ENCODE measurements around the gene PTOV1.
"Not testable (repeated sequence)": the region's sequence is repeated elsewhere in the genome, so short reads cannot be mapped to it uniquely, and the experiment has no call there.

DNA sequence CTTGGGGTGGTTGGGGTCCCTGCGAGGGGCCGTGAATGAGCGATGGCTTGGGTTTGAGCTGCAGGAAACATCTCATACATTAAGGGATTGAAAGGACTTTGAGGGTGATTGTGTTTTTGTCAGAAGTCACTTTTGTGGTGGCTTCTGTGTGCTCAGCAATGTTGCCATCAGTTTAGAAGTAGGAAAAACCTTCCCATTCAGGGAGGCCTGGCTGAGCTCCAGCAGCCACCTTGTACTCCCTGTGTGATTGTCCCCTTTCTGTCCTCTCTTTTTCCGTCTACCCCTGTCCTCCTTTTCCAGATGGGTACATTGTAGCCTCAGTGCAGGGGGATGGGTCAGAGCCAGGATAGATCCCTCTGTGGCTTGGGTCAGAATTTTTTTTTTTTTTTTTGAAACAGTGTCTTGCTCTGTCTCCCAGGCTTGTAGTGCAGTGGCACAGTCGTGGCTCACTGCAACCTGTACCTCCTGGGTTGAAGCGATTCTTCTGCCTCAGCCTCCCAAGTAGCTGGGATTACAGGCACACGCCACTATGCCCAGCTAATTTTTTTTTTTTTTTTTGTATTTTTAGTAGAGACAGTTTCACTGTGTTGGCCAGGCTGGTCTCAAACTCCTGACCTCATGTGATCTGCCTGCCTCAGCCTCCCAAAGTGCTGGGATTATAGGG lies 31.4 kb upstream of the PTOV1 start:
- TF ChIP-seq, protein P1, sequence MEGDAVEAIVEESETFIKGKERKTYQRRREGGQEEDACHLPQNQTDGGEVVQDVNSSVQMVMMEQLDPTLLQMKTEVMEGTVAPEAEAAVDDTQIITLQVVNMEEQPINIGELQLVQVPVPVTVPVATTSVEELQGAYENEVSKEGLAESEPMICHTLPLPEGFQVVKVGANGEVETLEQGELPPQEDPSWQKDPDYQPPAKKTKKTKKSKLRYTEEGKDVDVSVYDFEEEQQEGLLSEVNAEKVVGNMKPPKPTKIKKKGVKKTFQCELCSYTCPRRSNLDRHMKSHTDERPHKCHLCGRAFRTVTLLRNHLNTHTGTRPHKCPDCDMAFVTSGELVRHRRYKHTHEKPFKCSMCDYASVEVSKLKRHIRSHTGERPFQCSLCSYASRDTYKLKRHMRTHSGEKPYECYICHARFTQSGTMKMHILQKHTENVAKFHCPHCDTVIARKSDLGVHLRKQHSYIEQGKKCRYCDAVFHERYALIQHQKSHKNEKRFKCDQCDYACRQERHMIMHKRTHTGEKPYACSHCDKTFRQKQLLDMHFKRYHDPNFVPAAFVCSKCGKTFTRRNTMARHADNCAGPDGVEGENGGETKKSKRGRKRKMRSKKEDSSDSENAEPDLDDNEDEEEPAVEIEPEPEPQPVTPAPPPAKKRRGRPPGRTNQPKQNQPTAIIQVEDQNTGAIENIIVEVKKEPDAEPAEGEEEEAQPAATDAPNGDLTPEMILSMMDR (conservative IDR thresholded peaks at IDR 0.05; ENCODE audit: low read depth, low read length), result not testable (repeated sequence)
- not testable (repeated sequence) for TF ChIP-seq RFX5 (IDR thresholded peaks at IDR 0.05; ENCODE audit: low read depth, low read length); SMC3 (IDR thresholded peaks at IDR 0.05; ENCODE audit: low read depth, low read length); RAD21 (IDR thresholded peaks at IDR 0.05; ENCODE audit: low read length); POLR2A (IDR thresholded peaks at IDR 0.05; ENCODE audit: low read depth, low read length); CEBPB (IDR thresholded peaks at IDR 0.05; ENCODE audit: low read depth, low read length)
- TF ChIP-seq, protein P2, sequence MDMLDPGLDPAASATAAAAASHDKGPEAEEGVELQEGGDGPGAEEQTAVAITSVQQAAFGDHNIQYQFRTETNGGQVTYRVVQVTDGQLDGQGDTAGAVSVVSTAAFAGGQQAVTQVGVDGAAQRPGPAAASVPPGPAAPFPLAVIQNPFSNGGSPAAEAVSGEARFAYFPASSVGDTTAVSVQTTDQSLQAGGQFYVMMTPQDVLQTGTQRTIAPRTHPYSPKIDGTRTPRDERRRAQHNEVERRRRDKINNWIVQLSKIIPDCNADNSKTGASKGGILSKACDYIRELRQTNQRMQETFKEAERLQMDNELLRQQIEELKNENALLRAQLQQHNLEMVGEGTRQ (IDR thresholded peaks at IDR 0.05; ENCODE audit: low read depth, low read length), result not testable (repeated sequence)
